BE2C (cell line): Measurements from ENCODE around the gene CNGA1.
"Not testable (repeated sequence)": the region's sequence is repeated elsewhere in the genome, so short reads cannot be mapped to it uniquely, and the experiment has no call there.

Source experiments
- DNase-seq: peaks from one replicate; pipeline ENCODE4 v3.0.0-alpha.2; 2020
- H3K27me3 ChIP-seq: fragments of 250-450 bp; sonication (Bioruptor Pico); 2 replicates; pipeline ENCODE4 v1.5.1; 2020; ENCODE audit warnings: mild to moderate bottlenecking
- H3K36me3 ChIP-seq: fragments of 250-450 bp; sonication (Bioruptor Pico); 2 replicates; pipeline ENCODE4 v1.5.1; 2020; ENCODE audit warnings: mild to moderate bottlenecking
- H3K4me1 ChIP-seq: fragments of 250-450 bp; sonication (Bioruptor Pico); 2 replicates; pipeline ENCODE4 v1.5.1; 2020
- H3K4me3 ChIP-seq: 2 replicates; pipeline ENCODE4 v1.5.1; 2011; ENCODE audit warnings: low read depth, low read length
- H3K9me3 ChIP-seq: fragments of 250-450 bp; sonication (Bioruptor Pico); 2 replicates; pipeline ENCODE4 v1.5.1; 2020
- TF ChIP-seq, protein P1 (sequence below): IDR thresholded peaks from 2 replicates; pipeline ENCODE4 v1.5.1; 2012; ENCODE audit warnings: mild to moderate bottlenecking, low read depth, low read length

Gene CNGA1

DNA sequence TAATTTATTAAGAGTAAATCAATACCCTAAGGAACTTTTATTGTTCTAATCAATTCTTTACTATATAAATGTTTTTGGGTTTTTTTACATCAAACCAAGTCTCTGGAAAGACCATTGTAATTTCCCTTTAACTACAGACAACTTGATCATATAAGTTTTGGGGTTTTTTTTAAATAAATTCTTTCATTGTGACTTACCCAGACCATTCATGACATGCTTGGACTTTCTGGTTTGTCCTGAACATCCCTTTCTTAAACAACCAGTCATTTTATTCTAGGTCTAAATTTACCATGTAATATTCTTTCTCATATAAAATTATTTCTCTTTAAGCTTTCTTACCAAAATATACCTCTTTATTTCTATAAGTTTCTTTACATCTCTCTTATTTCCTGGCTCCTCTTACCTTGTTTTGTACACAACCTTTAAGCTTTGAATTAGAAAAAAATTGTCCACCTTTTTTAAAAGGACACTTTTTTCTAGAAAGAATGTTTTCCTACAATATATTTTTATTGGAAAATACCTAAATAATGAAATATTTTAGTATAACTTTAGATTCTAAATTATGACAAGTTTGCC, 8.4 kb downstream of the CNGA1 start:
- no peaks in the 10 kb centered on the region for H3K27me3 ChIP-seq
- DNase-seq, result no peak
- no peaks in the 10 kb centered on the region for H3K9me3 ChIP-seq
- H3K4me1 ChIP-seq, result no peaks in the 10 kb centered on the region
- H3K36me3 ChIP-seq, result no peaks in the 10 kb centered on the region
- TF ChIP-seq, protein P1, sequence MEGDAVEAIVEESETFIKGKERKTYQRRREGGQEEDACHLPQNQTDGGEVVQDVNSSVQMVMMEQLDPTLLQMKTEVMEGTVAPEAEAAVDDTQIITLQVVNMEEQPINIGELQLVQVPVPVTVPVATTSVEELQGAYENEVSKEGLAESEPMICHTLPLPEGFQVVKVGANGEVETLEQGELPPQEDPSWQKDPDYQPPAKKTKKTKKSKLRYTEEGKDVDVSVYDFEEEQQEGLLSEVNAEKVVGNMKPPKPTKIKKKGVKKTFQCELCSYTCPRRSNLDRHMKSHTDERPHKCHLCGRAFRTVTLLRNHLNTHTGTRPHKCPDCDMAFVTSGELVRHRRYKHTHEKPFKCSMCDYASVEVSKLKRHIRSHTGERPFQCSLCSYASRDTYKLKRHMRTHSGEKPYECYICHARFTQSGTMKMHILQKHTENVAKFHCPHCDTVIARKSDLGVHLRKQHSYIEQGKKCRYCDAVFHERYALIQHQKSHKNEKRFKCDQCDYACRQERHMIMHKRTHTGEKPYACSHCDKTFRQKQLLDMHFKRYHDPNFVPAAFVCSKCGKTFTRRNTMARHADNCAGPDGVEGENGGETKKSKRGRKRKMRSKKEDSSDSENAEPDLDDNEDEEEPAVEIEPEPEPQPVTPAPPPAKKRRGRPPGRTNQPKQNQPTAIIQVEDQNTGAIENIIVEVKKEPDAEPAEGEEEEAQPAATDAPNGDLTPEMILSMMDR, result no peak
- no peak overlapping the region for H3K4me3 ChIP-seq

DNA sequence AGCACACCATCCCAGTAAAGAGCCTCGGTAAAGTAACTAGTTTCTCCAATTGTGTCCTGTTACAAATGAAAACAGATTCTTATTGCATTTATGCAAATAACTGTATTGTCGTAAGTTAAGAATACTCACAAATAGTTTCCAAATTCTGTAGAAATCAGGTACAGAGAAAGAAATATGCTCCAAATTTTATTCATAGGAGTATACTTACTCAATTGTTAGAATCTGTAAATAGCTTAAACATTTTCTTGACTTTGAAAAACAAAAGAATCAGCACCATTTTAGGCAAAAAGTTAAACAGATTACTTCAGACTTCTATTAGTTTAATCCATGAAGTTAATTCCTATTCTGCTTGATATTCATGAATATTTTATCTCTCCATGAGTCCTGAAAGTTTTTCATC, 10.7 kb downstream of the CNGA1 start:
- H3K4me3 ChIP-seq, result no peak overlapping the region
- no peaks in the 10 kb centered on the region for H3K4me1 ChIP-seq
- TF ChIP-seq, protein P1, result no peak
- no peaks in the 10 kb centered on the region for H3K27me3 ChIP-seq
- DNase-seq, result no peak
- no peaks in the 10 kb centered on the region for H3K9me3 ChIP-seq
- H3K36me3 ChIP-seq, result no peaks in the 10 kb centered on the region

DNA sequence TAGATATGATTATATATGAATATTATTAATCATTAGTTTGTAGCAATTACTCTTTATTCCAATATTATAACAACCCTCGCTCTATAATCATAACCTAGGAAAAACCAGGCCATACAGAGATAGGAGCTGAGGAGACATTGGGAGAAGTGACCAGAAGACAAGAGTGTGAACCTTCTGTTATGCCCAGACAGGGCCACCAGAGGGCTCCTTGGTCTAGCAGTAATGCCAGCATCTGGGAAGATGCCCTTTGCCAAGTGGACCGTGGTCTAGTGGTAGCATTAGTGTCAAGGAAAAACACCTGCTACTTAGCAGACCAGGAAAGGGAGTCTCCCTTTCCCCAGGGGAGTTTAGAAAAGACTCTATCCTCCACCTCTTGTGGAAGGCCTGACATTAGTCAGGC, 12.9 kb downstream of the CNGA1 start:
- H3K4me1 ChIP-seq, H3K36me3 ChIP-seq, H3K9me3 ChIP-seq, H3K4me3 ChIP-seq, H3K27me3 ChIP-seq: not testable (repeated sequence)
- DNase-seq, result peak; percentile 66
- TF ChIP-seq, protein P1, result peak; percentile 58

DNA sequence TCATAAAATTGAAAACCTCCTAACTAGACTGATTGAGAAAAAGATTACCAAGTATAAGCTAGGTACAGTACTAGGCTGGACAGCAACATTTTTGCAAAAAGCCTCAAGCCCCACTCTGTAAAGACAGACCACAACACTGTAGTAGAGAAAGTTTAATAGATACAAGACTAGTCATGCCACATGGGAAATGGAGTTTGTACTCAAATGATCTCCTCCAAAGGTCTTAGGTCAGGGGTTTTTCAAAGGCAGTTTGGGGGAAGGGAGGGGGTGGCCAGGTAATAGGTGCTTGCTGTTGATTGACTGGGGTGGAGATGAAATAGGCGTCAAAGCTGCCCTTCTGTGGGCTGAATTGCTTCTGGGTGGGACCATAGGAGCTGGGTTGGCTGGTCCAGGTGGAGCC, 14.2 kb downstream of the CNGA1 start:
- H3K4me3 ChIP-seq, result no peak overlapping the region
- DNase-seq, result no peak
- H3K27me3 ChIP-seq, result no peaks in the 10 kb centered on the region
- no peaks in the 10 kb centered on the region for H3K36me3 ChIP-seq
- H3K9me3 ChIP-seq, result no peaks in the 10 kb centered on the region
- TF ChIP-seq, protein P1, result no peak
- H3K4me1 ChIP-seq, result no peaks in the 10 kb centered on the region

DNA sequence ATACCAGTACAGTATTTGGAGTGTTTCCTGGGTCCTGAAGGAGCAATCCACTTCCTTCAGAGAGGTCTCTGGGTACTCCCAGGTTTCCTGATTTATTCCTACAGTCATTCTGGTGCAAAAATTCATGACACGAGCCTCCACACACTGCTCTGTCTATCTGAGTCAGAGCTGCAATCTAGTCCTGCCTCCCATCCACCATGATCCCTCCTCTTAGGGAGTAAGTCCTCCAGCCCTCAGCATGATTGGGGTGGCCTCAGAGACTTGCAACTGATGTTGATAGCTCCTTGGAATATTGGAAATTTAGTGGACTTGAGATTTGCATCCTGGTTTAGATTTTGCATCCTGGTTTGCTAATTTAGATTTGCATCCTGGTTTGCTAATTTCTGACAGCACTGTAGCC, 20.5 kb downstream of the CNGA1 start:
- TF ChIP-seq, protein P1, result no peak
- no peak for DNase-seq
- no peaks in the 10 kb centered on the region for H3K9me3 ChIP-seq
- H3K36me3 ChIP-seq, result no peaks in the 10 kb centered on the region
- H3K4me1 ChIP-seq, result no peaks in the 10 kb centered on the region
- H3K27me3 ChIP-seq, result no peaks in the 10 kb centered on the region
- H3K4me3 ChIP-seq, result no peak overlapping the region

DNA sequence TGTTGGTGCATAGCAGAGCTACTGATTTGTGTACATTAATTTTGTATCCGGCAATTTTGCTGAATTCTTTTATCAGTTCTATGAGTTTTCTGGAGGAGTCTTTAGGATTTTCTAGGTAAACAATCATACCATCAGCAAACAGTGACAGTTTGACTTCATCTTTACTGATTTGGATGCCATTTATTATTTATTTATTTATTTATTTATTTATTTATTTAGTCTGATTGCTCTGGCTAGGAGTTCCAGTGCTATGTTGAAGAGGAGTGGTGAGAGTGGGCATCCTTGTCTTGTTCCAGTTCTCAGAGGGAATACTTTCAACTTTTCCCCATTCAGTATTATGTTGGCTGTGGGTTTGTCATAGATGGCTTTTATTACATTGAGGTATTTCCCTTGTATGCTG, 24.0 kb downstream of the CNGA1 start:
- H3K36me3 ChIP-seq, DNase-seq, H3K9me3 ChIP-seq, H3K27me3 ChIP-seq, H3K4me3 ChIP-seq, H3K4me1 ChIP-seq: not testable (repeated sequence)

DNA sequence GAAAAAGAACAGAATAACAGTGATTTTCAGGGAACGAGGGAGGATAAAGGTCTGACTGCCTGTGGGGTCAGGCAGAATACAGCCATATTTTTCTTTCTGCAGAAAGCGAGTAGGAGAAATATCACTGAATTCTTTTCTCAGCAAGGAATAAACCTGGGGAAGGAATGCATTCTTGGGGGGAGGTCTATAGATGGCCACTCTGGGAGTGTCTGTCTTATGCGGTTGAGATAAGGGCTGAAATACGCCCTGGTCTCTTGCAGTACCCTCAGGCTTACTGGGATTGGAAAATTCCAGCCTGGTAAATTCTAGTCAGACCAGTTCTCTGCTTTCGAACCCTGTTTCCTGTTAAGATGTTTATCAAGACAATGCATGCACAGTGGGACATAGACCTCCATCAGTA, 26.3 kb downstream of the CNGA1 start:
- Histone ChIP-seq H3K4me1 (no peaks in the 10 kb centered on the region), H3K9me3 (no peaks in the 10 kb centered on the region), H3K4me3 (no peak overlapping the region), H3K36me3 (no peaks in the 10 kb centered on the region), H3K27me3 (peaks cover 6% of the 10 kb centered on the region; the same call in 1 of the 2 replicates)
- TF ChIP-seq, protein P1, result no peak
- DNase-seq, result no peak
